Testis (tissue), 3 donors: Measurements from ENCODE around the gene BAD. TPM values are rescaled to one million over a fixed set of nuclear protein-coding genes. Genes with fewer than 3 reads are reported as not detected.

Source experiments
- DNase-seq: peaks from one replicate; pipeline ENCODE4 v3.0.0-alpha.2; 2019
- H3K27ac ChIP-seq, 2 donors: fragments of 200-600 bp; sonication (generic); one replicate each; pipeline ENCODE4 v1.5.1; 2019
- H3K27me3 ChIP-seq: fragments of 200-600 bp; sonication (generic); one replicate; pipeline ENCODE4 v1.5.1; 2019
- H3K36me3 ChIP-seq: fragments of 200-600 bp; sonication (generic); one replicate; pipeline ENCODE4 v1.5.1; 2017; ENCODE audit warnings: low read depth; ENCODE audit errors: missing control alignments
- H3K4me1 ChIP-seq: fragments of 200-600 bp; sonication (generic); one replicate; pipeline ENCODE4 v1.5.1; 2019
- H3K4me3 ChIP-seq, 2 donors: fragments of 200-600 bp; sonication (generic); one replicate each; pipeline ENCODE4 v1.5.1; 2017 to 2019
- H3K9me3 ChIP-seq: fragments of 200-600 bp; sonication (generic); one replicate; pipeline ENCODE4 v1.5.1; 2017
- POLR2A ChIP-seq: fragments of 450-650 bp; IDR thresholded peaks from one replicate; pipeline ENCODE4 v1.6.1; 2017; ENCODE audit warnings: antibody characterized with exemption, mild to moderate bottlenecking, moderate library complexity
- WGBS, 2 donors: methylation state at CpG; one replicate each; pipeline ENCODE4 v1.1.5; 2018; 5-methylcytosine and 5-hydroxymethylcytosine counted together
- intact Hi-C: fragments of 100-400 bp; cut with DNase I; formaldehyde crosslinking; loops from one replicate; pipeline ENCODE4 v1.15.1; 2023; ENCODE audit warnings: low total_unique reads
- polyA plus RNA-seq: library from polyadenylated mRNA; stranded (reverse); fragments of 350-450 nt; fragmentation: Illumina TruSeq; extraction: RNeasy Lipid Tissue Mini Kit (QIAGEN cat#74804); gene quantifications from one replicate; pipeline ENCODE4 v1.2.3, GENCODE V29; 2014; ENCODE audit warnings: low read depth, low replicate concordance; ENCODE audit not compliant: insufficient read depth
- total RNA-seq, 2 donors: library from RNA; depleted of rRNA; stranded (reverse); fragments of >200 nt; gene quantifications; one replicate each; pipeline ENCODE4 v1.2.3, GENCODE V29; 2016
- TF ChIP-seq, protein P1 (sequence below), 3 experiments: fragments of 450-650 bp in 2 of 3; fragments of 200-600 bp in 1 of 3; sonication (generic) in 1 of 3; IDR thresholded peaks; one replicate each; pipeline ENCODE4 v1.5.1; 2016 to 2019; ENCODE audit warnings: antibody characterized with exemption in 3 of 3, mild to moderate bottlenecking in 2 of 3, moderate library complexity in 1 of 3

The BAD gene
- total and polyA plus RNA-seq, 3 donors from 2014 or later: 85.2 to 110 (median 88.7) TPM

DNA sequence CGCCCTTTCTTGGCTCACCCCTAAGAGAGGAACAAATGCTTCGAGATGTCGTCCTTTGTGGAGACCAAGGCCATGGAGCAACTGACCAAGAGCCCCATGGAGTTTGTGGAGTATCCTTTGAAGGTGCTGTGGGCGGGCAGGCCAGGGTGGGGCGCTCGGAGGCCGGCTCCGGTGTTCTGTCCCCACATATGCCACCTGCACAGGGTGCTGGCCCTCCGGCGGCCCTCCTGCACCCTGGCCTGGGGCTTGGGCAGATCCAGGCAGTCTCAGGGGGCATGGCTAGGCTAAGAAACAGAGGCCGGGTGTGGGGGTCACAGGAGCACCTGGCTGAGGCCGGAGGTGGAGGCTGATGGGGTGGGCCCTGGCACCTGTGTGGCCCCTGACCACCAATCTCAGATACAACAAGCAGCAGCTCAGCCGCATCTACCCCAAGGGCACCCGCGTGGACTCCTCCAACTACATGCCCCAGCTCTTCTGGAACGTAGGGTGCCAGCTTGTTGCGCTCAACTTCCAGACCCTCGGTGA, 22.8 kb downstream of the BAD start:
- no peak overlapping the region for H3K4me3 ChIP-seq
- no peak for DNase-seq
- no peak overlapping the region for H3K27ac ChIP-seq
- no peak for TF ChIP-seq POLR2A
- TF ChIP-seq, protein P1, sequence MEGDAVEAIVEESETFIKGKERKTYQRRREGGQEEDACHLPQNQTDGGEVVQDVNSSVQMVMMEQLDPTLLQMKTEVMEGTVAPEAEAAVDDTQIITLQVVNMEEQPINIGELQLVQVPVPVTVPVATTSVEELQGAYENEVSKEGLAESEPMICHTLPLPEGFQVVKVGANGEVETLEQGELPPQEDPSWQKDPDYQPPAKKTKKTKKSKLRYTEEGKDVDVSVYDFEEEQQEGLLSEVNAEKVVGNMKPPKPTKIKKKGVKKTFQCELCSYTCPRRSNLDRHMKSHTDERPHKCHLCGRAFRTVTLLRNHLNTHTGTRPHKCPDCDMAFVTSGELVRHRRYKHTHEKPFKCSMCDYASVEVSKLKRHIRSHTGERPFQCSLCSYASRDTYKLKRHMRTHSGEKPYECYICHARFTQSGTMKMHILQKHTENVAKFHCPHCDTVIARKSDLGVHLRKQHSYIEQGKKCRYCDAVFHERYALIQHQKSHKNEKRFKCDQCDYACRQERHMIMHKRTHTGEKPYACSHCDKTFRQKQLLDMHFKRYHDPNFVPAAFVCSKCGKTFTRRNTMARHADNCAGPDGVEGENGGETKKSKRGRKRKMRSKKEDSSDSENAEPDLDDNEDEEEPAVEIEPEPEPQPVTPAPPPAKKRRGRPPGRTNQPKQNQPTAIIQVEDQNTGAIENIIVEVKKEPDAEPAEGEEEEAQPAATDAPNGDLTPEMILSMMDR (IDR thresholded peaks at IDR 0.05): no peak
- no peaks in the 10 kb centered on the region for H3K9me3 ChIP-seq
- 91 to 93% methylated on average over 7 to 18 of the region's 18 CpGs for WGBS, 2 donors
- H3K27me3 ChIP-seq: no peaks in the 10 kb centered on the region
- intact Hi-C loops: no loop called here
- H3K4me1 ChIP-seq: peaks cover 8% of the 10 kb centered on the region
- no peaks in the 10 kb centered on the region for H3K36me3 ChIP-seq

DNA sequence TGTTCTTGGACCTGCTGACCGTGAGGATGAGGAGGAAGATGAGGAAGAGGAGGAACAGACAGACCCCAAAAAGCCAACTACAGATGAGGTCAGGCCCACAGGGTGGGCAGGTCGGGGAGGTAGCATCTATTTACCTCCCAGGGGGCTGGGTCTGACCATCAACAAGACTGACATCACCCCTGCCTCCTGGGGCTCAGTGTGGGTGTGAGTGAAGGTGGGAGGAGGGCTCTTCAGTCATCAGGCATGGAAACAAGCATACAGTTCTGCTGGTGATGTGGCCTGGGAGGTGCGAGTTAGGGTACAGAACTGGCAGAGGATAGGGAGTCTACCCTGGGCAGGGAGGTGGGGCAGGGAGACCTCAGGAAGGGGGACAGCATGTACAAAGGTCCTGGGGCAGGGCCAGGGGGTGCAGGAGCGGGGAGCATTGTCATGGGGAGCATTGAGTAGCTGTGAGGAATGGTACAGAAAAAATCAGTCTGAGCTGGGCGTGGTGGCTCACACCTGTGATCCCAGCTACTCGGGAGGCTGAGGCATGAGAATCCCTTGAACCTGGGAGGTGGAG, 24.2 kb downstream of the BAD start:
- no peaks in the 10 kb centered on the region for H3K9me3 ChIP-seq
- intact Hi-C loops: no loop called here
- no peaks in the 10 kb centered on the region for H3K36me3 ChIP-seq
- TF ChIP-seq POLR2A: no peak
- TF ChIP-seq, protein P1 (IDR thresholded peaks at IDR 0.05): no peak
- H3K27me3 ChIP-seq: no peaks in the 10 kb centered on the region
- no peak overlapping the region for H3K27ac ChIP-seq
- DNase-seq: no peak
- WGBS, 2 donors: 86 to 94% methylated on average over 6 of the region's 6 CpGs
- H3K4me3 ChIP-seq: no peak overlapping the region
- peaks cover 6% of the 10 kb centered on the region for H3K4me1 ChIP-seq

DNA sequence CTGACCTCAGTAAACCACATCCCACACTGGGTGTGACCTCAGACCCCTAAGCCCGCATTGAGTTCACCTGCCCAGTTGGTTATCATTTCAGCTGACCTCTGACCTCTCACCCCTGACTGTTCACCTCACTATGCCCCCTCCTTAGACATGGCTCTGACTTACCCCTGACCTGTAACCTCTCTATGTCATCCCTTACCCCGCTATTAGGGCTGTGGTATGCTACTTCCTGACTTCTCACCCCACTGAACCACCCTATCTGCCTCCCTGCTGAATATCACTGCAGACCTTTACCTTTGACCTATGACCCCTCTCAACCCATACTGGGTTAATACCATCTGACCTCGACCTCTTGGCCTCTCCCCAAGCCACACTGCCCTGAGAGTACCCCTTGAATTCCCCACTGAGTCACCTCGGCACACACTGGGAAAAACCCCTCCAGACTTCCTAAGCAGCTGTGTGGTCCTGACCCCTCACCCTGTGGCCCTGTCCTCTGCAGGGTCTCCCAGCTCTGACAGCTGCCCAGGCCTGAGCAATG, 24.9 kb downstream of the BAD start:
- Histone ChIP-seq H3K9me3 (no peaks in the 10 kb centered on the region), H3K4me3 (no peak overlapping the region), H3K36me3 (no peaks in the 10 kb centered on the region), H3K27me3 (no peaks in the 10 kb centered on the region), H3K4me1 (peaks cover 6% of the 10 kb centered on the region), H3K27ac (no peak overlapping the region)
- 85 to 90% methylated on average over 4 of the region's 4 CpGs for WGBS, 2 donors
- no peak for DNase-seq
- intact Hi-C loops: no loop called here
- no peak for TF ChIP-seq POLR2A
- TF ChIP-seq, protein P1 (IDR thresholded peaks at IDR 0.05): no peak

DNA sequence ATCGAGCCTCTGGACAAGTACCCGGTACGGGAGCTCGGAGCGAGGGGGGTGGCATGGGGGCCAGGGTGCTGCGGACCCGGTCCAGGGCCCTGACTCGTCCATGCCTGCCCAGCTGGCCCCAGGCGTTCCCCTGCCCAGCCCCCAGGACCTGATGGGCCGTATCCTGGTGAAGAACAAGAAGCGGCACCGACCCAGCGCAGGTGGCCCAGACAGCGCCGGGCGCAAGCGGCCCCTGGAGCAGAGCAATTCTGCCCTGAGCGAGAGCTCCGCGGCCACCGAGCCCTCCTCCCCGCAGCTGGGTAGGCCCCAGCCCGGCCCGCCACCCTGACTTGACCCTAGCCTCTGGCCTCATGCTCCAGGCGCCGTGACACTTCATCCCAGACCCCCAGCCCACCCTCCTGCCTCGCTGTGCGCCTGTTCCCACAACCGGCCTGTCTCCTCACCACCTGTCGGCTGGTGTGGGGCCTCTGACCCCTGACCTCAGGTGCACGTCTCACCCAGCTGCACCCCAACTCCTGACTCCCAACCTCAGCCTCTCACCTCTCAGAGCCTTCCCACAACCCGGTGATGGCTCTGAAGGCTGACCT, 25.4 kb downstream of the BAD start:
- DNase-seq: no peak
- 92 to 96% methylated on average over 27 to 32 of the region's 32 CpGs for WGBS, 2 donors
- H3K27ac ChIP-seq: no peak overlapping the region
- H3K4me1 ChIP-seq: peaks cover 1% of the 10 kb centered on the region
- H3K36me3 ChIP-seq: no peaks in the 10 kb centered on the region
- no peak for TF ChIP-seq POLR2A
- TF ChIP-seq, protein P1 (IDR thresholded peaks at IDR 0.05): no peak
- H3K9me3 ChIP-seq: no peaks in the 10 kb centered on the region
- H3K4me3 ChIP-seq: no peak overlapping the region
- intact Hi-C loops: no loop called here
- no peaks in the 10 kb centered on the region for H3K27me3 ChIP-seq
